KOPT-K1 (cell line): ENCODE measurements around the gene LHX3.
"Not testable (repeated sequence)": the region's sequence is repeated elsewhere in the genome, so short reads cannot be mapped to it uniquely, and the experiment has no call there.

Experiments
- H3K27ac ChIP-seq: fragments of 200-600 bp; sonication (generic); 2 replicates; pipeline ENCODE4 v1.5.1; 2016; ENCODE audit warnings: antibody characterized with exemption, mild to moderate bottlenecking, low read depth, low read length; ENCODE audit not compliant: poor library complexity, severe bottlenecking
- H3K36me3 ChIP-seq: fragments of 200-600 bp; sonication (generic); 2 replicates; pipeline ENCODE4 v1.5.1; 2017; ENCODE audit warnings: antibody characterized with exemption, mild to moderate bottlenecking, low read length, moderate library complexity; ENCODE audit not compliant: insufficient read depth
- H3K9me3 ChIP-seq: fragments of 200-600 bp; sonication (generic); 2 replicates; pipeline ENCODE4 v1.5.1; 2017; ENCODE audit warnings: antibody characterized with exemption, low read length, mild to moderate bottlenecking; ENCODE audit not compliant: insufficient read depth, poor library complexity, severe bottlenecking

The LHX3 gene

DNA sequence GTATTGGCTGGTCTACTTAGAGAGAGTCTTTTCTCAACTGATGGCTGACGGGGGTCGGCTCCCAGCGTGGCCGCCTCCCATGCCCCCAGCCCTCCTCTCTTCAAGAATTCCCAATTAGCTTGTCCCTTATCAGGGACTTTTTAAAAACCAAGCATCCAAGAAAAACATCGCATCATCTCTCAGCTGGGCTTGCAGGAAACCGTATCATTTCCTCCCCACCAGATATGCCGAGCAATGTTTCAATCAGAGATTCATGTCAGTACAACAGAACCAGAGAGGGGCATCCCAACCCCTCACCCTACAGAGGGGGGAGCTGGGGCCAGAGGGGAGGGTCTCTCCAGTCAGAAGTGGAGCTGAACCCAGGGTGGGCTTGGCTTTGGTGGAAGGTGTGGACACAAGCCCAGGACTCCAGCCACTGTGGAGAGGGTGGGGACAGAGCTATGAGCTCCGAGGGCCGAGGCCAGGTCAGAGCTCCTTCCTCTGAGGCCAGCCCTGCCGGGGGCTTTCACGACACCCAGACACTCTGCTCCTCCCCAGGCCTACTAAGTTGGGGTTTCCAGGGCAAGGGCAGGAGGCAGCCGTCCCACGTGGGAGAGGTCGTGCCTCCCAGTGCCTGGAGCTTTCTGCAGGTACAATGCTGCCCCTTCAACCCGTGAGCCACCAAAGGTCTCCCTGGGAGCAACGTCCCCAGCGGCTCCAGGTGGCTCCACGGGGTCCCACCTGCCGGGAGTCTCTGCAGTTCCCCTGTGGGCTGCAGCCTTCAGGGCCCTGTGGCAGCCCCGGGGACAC is 47.3 kb downstream of the LHX3 start:
- Histone ChIP-seq H3K9me3 (no peaks in the 10 kb centered on the region), H3K36me3 (no peaks in the 10 kb centered on the region), H3K27ac (no peak overlapping the region)

DNA sequence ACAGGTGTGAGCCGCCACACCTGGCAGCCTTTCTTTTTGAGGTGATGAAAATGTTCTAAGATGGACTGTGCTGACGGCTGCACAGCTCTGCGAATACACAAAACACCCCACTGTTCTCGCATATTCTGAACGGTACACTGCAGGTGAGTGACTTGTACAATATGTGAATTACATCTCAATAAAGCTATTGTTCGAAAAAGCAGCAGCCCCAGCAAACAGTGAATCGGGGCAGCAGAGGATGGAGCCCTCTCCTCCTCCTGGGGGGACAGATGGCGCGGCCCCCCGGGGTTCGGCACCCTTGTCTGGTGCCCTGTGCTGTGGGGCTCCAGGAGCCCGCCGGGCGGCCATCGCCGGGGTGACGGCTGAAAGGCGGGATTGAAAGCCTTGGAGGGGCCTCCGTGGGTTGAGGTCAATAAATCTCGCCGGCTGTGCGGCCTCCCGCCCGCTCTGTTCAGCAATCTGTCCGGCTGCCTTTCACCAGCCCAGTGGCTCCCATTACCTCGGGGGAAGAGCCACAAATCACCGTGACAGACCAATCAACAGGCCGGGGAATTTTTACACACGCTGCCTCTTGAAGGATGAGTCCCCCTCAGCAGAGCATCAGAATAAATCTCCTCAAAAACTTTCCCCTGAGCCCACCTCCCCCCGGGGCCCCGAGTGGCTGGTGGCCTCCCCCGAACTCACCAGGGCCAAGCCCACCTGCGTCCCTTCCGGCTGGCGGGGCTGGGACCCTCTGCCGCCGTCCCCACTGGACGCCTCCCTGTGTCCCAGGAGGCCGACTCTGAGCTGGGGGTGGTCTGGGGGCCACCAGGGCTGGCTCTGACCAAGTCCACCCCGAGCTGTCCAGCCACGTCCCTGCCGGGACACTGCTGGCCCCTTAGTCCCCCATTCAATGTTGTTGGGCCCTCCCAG is 48.5 kb downstream of the LHX3 start:
- H3K27ac ChIP-seq, result no peak overlapping the region
- no peaks in the 10 kb centered on the region for H3K9me3 ChIP-seq
- no peaks in the 10 kb centered on the region for H3K36me3 ChIP-seq

DNA sequence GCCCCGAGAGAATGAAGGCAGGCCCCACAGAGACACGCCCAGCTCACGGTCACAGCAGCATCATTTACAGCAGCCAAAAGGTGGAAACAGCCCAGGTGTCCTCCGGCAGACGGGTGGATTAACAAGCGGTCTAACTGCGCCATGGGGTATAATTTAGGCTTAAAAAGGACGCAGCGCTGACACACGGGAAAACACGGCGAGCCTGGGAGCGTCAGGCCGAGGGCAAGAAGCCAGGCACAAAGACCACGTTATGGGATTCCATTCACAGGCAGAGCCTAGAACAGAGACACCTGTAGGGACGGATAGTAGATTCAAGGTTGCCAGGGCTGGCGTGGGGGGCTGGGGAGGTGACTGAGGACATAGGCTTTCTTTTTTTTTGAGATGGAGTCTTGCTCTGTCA is 49.4 kb downstream of the LHX3 start:
- no peaks in the 10 kb centered on the region for H3K36me3 ChIP-seq
- no peak overlapping the region for H3K27ac ChIP-seq
- H3K9me3 ChIP-seq, result no peaks in the 10 kb centered on the region

DNA sequence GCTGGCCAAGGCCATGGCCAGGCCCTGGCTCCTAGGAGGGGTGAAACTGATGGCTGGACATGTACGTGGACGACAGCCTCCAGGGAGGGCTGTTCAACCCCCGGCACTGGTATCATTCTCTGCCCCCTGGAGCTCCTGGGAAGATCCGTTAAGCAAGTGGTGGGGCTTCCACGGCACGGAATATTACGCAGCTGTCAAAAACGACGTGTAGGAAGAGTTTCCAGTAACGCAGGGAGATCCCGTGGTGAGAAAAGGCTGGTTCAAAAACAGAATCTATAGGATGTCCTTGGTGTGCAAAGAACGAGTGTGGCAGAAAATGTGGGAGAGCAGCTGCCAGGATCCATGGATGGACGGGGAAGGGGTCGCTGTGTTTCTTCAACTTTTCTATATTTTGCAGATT is 50.0 kb downstream of the LHX3 start:
- Histone ChIP-seq H3K9me3 (no peaks in the 10 kb centered on the region), H3K27ac (no peak overlapping the region), H3K36me3 (no peaks in the 10 kb centered on the region)

DNA sequence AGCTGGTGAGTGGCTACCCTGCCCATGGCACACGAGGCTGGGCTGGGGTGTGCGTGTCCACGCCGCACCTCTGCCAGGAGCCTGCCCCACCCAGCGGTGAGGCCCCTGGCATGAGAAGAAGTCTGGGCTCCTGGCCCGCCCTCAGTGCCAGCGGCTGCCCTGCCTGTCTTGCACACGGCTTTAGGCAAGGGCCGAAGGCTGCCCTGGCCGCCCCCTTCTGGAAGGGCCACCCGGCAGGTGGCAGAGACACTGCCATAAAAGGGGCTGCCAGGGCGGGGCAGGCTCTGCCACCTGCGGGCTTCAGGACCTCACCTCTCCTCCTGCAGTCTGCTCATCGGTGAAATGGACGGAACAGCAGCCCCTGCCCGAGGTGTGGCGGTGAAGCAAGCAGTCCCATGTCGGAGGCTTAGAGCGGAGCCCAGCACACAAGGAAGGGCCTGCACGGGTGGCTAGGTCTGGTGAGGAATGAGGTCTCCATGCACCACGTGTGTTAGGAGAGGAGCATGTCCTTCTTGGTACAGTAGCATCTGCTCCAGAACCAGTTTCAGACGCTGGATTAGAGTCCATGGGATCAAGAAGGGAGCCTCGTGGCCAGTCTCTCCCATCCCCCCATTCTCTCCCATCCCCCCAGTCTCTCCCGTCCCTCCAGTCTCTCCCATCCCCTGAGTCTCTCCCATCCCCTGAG is 51.4 kb downstream of the LHX3 start:
- H3K36me3 ChIP-seq, result no peaks in the 10 kb centered on the region
- no peak overlapping the region for H3K27ac ChIP-seq
- H3K9me3 ChIP-seq, result no peaks in the 10 kb centered on the region

DNA sequence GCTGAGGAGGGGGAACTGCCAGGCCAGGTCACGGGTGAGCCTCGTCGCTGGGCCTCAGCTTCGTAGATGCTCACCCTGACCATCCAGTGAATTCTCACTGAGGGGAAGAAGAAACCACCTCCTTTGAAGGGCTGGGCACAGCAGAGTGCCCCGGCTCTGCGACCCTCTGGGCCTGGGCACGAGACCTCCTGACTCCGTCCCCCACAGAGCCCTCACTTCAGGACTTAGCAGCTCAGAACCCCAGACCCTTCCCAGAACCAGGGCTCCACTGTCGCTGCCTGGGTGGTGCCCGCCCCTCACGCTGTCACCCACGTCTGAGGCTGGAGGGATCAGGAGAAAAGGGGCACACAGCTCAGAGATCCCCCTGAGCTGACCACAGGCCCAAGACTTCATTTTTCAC is 52.0 kb downstream of the LHX3 start:
- H3K36me3 ChIP-seq, result no peaks in the 10 kb centered on the region
- no peaks in the 10 kb centered on the region for H3K9me3 ChIP-seq
- H3K27ac ChIP-seq, result no peak overlapping the region

DNA sequence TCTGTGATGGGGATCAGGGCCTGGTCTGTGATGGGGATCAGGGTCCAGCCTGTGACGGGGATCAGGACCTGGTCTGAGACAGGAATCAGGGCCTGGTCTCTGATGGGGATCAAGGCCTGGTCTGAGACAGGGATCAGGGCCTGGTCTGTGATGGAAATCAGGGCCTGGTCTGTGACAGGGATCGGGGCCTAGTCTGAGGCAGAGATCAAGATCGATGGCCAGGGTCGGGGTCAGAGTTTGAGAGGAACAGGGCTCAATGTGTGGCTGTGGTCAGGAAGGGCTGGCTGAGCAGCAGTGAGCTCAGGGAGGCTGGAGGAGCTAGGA is 52.4 kb downstream of the LHX3 start:
- Histone ChIP-seq H3K36me3 (no peaks in the 10 kb centered on the region), H3K9me3 (no peaks in the 10 kb centered on the region), H3K27ac (no peak overlapping the region)

DNA sequence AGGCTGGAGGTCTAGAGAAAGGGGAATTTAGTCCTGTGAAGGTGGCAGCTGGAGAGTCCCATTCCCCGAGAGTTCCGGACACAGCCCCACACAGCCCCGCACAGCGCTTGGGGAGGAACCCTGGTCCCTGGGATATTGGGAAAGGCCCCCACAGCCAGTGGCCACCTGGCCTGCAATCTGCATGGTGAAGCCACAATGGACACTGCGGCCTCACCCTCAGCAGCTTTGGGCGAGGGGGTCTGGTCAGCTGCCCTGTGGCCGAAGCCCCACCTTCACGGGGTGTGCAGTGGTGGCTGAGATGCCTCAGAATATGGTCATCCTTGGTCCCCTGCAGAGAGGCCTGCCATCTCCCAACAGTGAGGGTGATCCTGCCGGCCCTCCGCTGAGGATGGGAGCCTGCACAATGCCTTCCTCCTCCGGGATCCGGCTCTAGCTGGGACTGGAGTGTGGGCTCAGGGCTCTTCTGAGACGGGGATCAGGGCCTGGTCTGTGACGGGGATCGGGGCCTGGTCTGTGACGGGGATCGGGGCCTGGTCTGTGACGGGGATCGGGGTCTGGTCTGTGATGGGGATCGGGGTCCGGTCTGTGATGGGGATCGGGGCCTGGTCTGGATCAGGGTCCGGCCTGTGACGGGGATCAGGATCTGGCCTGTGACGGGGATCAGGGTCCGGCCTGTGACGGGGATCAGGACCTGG is 52.9 kb downstream of the LHX3 start:
- H3K27ac ChIP-seq, result no peak overlapping the region
- H3K36me3 ChIP-seq, result no peaks in the 10 kb centered on the region
- H3K9me3 ChIP-seq, result no peaks in the 10 kb centered on the region

DNA sequence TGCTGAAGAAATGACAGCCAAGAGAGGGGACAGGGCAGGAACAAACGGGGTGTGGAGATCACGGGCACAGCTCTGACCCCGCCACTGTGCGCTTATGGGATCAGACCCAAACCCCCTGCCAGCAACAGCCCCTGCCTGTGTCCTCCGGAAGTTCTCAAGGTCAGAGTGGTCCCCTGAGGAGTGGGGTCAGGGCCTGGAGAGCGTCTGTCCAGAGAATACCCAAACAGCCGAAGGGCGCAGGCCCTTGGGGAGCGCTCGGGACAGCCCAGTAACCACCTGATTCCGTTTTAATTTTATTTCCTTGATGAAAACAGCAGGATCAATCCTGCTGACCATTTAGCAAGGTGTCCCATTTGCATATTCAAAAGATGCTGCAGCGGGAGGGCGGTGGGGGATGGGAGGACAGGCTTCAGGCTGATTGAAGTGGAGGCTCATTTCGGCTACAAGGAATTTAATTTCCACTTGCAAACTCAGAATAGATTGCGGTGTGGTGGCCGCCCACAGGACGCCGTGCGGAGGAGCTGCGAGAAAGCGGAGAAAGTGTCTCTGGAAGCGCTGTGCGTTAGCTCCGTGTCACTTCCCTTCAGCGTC is 53.6 kb downstream of the LHX3 start:
- Histone ChIP-seq H3K36me3 (no peaks in the 10 kb centered on the region), H3K27ac (no peak overlapping the region)

DNA sequence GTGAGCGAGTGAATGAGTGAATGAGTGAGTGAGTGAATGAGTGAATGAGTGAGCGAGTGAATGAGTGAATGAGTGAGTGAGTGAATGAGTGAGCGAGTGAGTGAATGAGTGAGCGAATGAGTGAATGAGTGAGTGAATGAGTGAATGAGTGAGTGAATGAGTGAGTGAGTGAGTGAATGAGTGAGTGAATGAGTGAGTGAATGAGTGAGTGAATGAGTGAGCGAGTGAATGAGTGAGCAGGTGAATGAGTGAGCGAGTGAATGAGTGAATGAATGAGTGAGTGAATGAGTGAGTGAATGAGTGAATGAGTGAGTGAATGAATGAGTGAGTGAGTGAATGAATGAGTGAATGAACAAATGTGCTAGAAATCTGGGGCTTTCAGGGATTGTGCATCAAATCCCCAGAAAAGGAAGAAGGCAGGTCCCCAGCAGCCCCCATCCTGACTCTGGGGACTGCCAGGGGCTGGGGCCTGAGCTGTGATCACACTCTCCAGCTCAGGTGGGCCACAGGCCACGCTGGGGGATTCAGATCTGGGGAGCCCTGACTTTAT is 54.2 kb downstream of the LHX3 start:
- not testable (repeated sequence) for H3K27ac ChIP-seq, H3K9me3 ChIP-seq, H3K36me3 ChIP-seq

More for the DNA sequence above, 53.6 kb downstream of the LHX3 start:
- H3K9me3 ChIP-seq, result no peaks in the 10 kb centered on the region

DNA sequence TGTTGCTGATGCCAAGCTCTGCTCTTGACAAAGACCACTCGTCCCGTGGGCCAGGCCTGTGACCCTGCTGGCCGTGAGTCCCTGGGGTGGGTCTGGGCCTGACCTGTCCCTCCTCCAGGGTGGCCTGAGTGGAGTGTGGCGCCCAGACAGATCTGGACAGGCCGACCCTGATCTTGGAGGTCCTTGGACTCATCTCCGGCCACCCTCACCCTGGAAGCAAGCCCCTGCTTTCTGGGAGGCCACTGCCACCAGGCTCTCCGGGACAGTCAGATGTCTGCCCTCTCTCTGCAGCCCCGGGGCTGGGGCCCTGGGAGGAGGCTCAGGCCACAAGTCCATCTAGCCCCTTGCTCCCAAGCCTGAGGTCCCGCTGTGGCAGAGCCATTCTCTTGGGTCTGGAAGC is 55.1 kb downstream of the LHX3 start:
- Histone ChIP-seq H3K9me3 (no peaks in the 10 kb centered on the region), H3K27ac (no peak overlapping the region), H3K36me3 (no peaks in the 10 kb centered on the region)

DNA sequence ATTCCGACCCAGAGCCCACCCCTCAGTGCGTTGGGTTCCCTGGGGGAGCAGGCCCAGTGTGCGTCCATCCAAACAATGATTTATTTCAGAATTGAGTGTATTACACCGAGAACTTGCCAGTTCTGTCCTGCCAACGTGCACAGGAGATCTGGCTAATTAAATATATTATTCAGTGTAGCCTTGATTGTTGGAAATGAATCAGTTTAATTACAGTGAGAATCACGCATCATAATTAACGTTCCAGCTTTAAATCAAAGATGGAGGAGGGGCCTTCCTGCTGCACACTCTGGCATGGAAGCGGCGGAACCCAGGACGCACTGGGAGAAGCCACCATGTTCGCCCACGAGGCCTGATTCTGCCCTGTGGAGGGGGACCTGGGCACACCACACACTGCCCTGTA is 55.6 kb downstream of the LHX3 start:
- Histone ChIP-seq H3K27ac (no peak overlapping the region), H3K9me3 (no peaks in the 10 kb centered on the region), H3K36me3 (no peaks in the 10 kb centered on the region)

DNA sequence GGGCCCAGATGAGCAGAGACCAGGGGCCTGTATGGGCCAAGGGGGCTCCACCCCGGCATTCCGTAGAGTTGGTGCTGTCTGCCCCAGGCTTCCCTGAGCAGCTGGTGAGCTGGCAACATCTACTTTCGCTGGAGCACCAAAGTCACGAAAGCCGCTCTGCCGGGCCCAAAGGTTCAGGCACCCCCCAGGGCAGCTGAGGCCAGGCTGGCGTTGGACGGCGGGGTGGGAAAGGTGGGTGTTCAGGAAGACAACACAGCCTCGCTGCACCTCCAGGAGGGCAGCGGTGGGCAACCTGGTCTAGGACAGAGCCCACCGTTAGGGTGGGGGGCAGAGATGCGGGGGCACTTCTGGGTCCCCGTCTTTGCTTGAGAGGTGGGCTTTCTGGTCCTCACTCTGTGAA is 56.2 kb downstream of the LHX3 start:
- H3K27ac ChIP-seq, result no peak overlapping the region

DNA sequence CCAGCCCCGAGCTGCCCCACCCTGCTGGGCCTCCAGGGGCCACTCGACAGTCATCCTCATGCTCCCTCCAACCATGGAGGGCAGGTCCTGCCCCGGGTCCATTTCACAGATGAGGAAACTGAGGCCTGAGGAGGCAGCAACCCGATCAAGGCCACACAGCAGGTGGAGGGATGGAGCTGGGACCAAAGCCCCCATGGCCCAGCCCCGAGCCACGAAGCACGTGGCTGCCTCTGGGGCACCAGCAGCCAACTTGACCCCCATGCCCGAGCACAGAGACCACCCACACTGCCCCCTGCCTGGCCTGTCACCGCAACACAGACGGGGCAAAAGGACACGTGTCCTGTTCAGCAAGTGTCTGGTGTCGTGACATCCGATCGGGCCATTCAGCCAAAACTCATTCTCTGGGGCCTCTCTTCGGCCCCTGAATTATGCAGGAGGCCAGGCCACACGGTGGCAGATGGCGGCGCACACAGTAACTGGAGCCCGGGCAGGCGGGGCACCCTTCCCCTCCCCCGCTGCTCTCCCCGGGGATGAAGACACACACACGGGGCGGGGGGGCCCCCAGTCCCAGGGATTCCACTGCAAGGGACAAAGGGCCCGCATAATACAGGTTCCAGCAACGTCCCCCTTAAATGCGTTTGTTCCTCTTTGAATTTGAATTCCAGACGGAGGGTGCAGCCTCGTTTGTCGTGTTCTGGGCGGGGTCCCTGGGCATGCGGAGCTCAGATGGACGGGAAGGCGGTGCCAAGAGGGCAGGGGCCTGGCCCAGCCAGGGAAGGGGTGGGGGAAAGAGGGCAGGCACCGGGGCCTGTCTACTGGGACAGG is 56.8 kb downstream of the LHX3 start:
- Histone ChIP-seq H3K9me3 (no peaks in the 10 kb centered on the region), H3K27ac (no peak overlapping the region), H3K36me3 (no peaks in the 10 kb centered on the region)

More for the DNA sequence above, 56.2 kb downstream of the LHX3 start:
- no peaks in the 10 kb centered on the region for H3K9me3 ChIP-seq
- H3K36me3 ChIP-seq, result no peaks in the 10 kb centered on the region
